GM23338 (cell line): ENCODE results near the gene ADGRB2. TPM values are rescaled to one million over a fixed set of nuclear protein-coding genes. Genes with fewer than 3 reads are reported as not detected.

Experiments
- ATAC-seq: fragments of 200-7000 bp; cut with Tn5 transposase; 3 replicates; pipeline ENCODE4 v1.9.1; 2020
- DNase-seq: peaks from one replicate; pipeline ENCODE4 v3.0.0-alpha.2; 2015; ENCODE audit warnings: low spot score
- H2AFZ ChIP-seq: fragments of 200-600 bp; sonication (generic); 2 replicates; pipeline ENCODE4 v1.8.0; 2016; ENCODE audit warnings: antibody characterized with exemption, mild to moderate bottlenecking, moderate library complexity
- H3F3A ChIP-seq: fragments of 200-600 bp; sonication (generic); replicated peaks from 2 replicates; pipeline ENCODE4 v1.8.0; 2017; ENCODE audit warnings: antibody characterized with exemption, mixed run types, low read depth
- H3K27ac ChIP-seq: fragments of 200-600 bp; sonication (generic); 2 replicates; pipeline ENCODE4 v1.6.1; 2016; ENCODE audit warnings: low read depth
- H3K27me3 ChIP-seq: fragments of 200-600 bp; sonication (generic); 2 replicates; pipeline ENCODE4 v1.8.0; 2016; ENCODE audit warnings: mild to moderate bottlenecking, mixed run types, moderate library complexity; ENCODE audit not compliant: insufficient read depth
- H3K36me3 ChIP-seq: fragments of 200-600 bp; sonication (generic); 2 replicates; pipeline ENCODE4 v1.8.0; 2016; ENCODE audit warnings: mild to moderate bottlenecking; ENCODE audit not compliant: insufficient read depth
- H3K4me1 ChIP-seq: fragments of 200-600 bp; sonication (generic); 2 replicates; pipeline ENCODE4 v1.8.0; 2016; ENCODE audit warnings: mild to moderate bottlenecking, moderate library complexity; ENCODE audit not compliant: insufficient read depth
- H3K4me2 ChIP-seq: fragments of 200-600 bp; sonication (generic); 2 replicates; pipeline ENCODE4 v1.7.1; 2017; ENCODE audit warnings: mixed run types
- H3K4me3 ChIP-seq: fragments of 200-600 bp; sonication (generic); 2 replicates; pipeline ENCODE4 v1.6.1; 2016; ENCODE audit warnings: mixed run types
- H3K79me2 ChIP-seq: fragments of 200-600 bp; sonication (generic); replicated peaks from 2 replicates; pipeline ENCODE4 v1.8.0; 2017; ENCODE audit warnings: mild to moderate bottlenecking; ENCODE audit not compliant: insufficient read depth
- H3K9me2 ChIP-seq: fragments of 200-600 bp; sonication (generic); 2 replicates; pipeline ENCODE4 v1.8.0; 2017; ENCODE audit not compliant: insufficient read depth
- H4K20me1 ChIP-seq: fragments of 200-600 bp; sonication (generic); replicated peaks from 2 replicates; pipeline ENCODE4 v1.8.0; 2017; ENCODE audit warnings: mild to moderate bottlenecking; ENCODE audit not compliant: insufficient read depth
- H3K27ac Mint-ChIP-seq: 2 replicates; pipeline ENCODE4 v1.8.0; 2020; ENCODE audit warnings: inconsistent platforms, mild to moderate bottlenecking, moderate library complexity, mixed read lengths
- H3K27me3 Mint-ChIP-seq: 3 replicates; pipeline ENCODE4 v1.8.0; 2022; ENCODE audit warnings: low read depth, mild to moderate bottlenecking, moderate library complexity, mixed read lengths, inconsistent platforms; ENCODE audit not compliant: insufficient read depth, poor library complexity
- H3K36me3 Mint-ChIP-seq: 3 replicates; pipeline ENCODE4 v1.8.0; 2021; ENCODE audit warnings: low read depth, mild to moderate bottlenecking, inconsistent platforms, moderate library complexity, mixed read lengths
- H3K4me1 Mint-ChIP-seq: 3 replicates; pipeline ENCODE4 v1.8.0; 2020; ENCODE audit warnings: mild to moderate bottlenecking, inconsistent platforms, mixed read lengths
- H3K4me3 Mint-ChIP-seq: 3 replicates; pipeline ENCODE4 v1.8.0; 2021; ENCODE audit warnings: moderate library complexity, mild to moderate bottlenecking, inconsistent platforms, mixed read lengths
- H3K9me3 Mint-ChIP-seq: 3 replicates; pipeline ENCODE4 v1.8.0; 2020; ENCODE audit warnings: moderate library complexity, mild to moderate bottlenecking, inconsistent platforms, mixed read lengths
- CREB1 ChIP-seq: fragments of 250-450 bp; sonication (Bioruptor Pico); IDR thresholded peaks from 2 replicates; pipeline ENCODE4 v1.5.0; 2020; ENCODE audit warnings: low read depth, mild to moderate bottlenecking, moderate library complexity
- CTCF ChIP-seq, 2 experiments: fragments of 200-600 bp in 1 of 2; sonication (generic) in 1 of 2; conservative IDR thresholded peaks; 2 replicates each; pipeline versions ENCODE4 v1.5.1 to v1.6.1; 2016 to 2017; ENCODE audit warnings: antibody characterized with exemption in 2 of 2, low read depth in 2 of 2, mild to moderate bottlenecking in 2 of 2, moderate library complexity in 1 of 2
- ETS1 ChIP-seq: IDR thresholded peaks from 2 replicates; pipeline ENCODE4 v1.6.1; 2016; ENCODE audit warnings: antibody characterized with exemption
- EZH2 ChIP-seq: fragments of 200-600 bp; sonication (generic); IDR thresholded peaks from one replicate; pipeline ENCODE4 v1.8.0; 2017; ENCODE audit warnings: antibody characterized with exemption, mild to moderate bottlenecking, low read depth; ENCODE audit not compliant: unreplicated experiment
- EZH2phosphoT487 ChIP-seq: fragments of 200-600 bp; sonication (generic); IDR thresholded peaks from one replicate; pipeline ENCODE4 v1.8.1; 2018; ENCODE audit warnings: antibody characterized with exemption; ENCODE audit not compliant: unreplicated experiment
- JUNB ChIP-seq: IDR thresholded peaks from one replicate; pipeline ENCODE4 v1.6.1; 2016; ENCODE audit warnings: antibody characterized with exemption; ENCODE audit not compliant: unreplicated experiment
- NANOG ChIP-seq: IDR thresholded peaks from 2 replicates; pipeline ENCODE4 v1.6.1; 2016; ENCODE audit warnings: antibody characterized with exemption, borderline replicate concordance
- POLR2AphosphoS5 ChIP-seq: IDR thresholded peaks from 2 replicates; pipeline ENCODE4 v1.6.1; 2016; ENCODE audit warnings: antibody characterized with exemption, low read depth
- REST ChIP-seq: IDR thresholded peaks from one replicate; pipeline ENCODE4 v1.6.1; 2018; ENCODE audit warnings: antibody characterized with exemption; ENCODE audit not compliant: unreplicated experiment
- STAT1 ChIP-seq: IDR thresholded peaks from one replicate; pipeline ENCODE4 v1.6.1; 2016; ENCODE audit warnings: antibody characterized with exemption; ENCODE audit not compliant: unreplicated experiment
- ZNF114 ChIP-seq: fragments of 250-450 bp; sonication (Bioruptor Pico); IDR thresholded peaks from 2 replicates; pipeline ENCODE4 v1.5.0; 2020; ENCODE audit warnings: mild to moderate bottlenecking, moderate library complexity
- ZNF331 ChIP-seq: fragments of 250-450 bp; sonication (Bioruptor Pico); IDR thresholded peaks from 2 replicates; pipeline ENCODE4 v1.5.0; 2020; ENCODE audit warnings: low read depth, mild to moderate bottlenecking, moderate library complexity
- ZNF462 ChIP-seq: fragments of 250-450 bp; sonication (Bioruptor Pico); IDR thresholded peaks from 2 replicates; pipeline ENCODE4 v1.5.0; 2020; ENCODE audit warnings: mild to moderate bottlenecking, moderate library complexity
- polyA plus RNA-seq: library from polyadenylated mRNA; unstranded; fragments of >200 nt; fragmentation: Nextera tagmentation; extraction: Ambion mirVana; gene quantifications from 2 replicates; pipeline ENCODE4 v1.2.1, GENCODE V29; 2016
- total RNA-seq: library from RNA; depleted of rRNA; stranded (reverse); fragments of >200 nt; shearing (Covaris generic); gene quantifications from 2 replicates; pipeline ENCODE4 v1.2.3, GENCODE V29; 2014

Gene ADGRB2
- total and polyA plus RNA-seq, 2 experiments from 2014 or later: 8.0 to 27.8 TPM

GRCh38 chr1:31799196-31799894 is 35.2 kb upstream of the ADGRB2 start:
- Mint-ChIP-seq H3K4me3 (no peak overlapping the region), H3K36me3 (no peaks in the 10 kb centered on the region), H3K9me3 (no peaks in the 10 kb centered on the region), H3K4me1 (peaks cover 34% of the 10 kb centered on the region), H3K27me3 (peaks cover 10% of the 10 kb centered on the region), H3K27ac (no peak overlapping the region)
- Histone ChIP-seq H3K79me2 (no peaks in the 10 kb centered on the region), H3K4me2 (no peak overlapping the region), H4K20me1 (no peaks in the 10 kb centered on the region), H3K9me2 (no peaks in the 10 kb centered on the region), H2AFZ (peak overlapping the region; percentile 56; the same call in 1 of the 2 replicates), H3F3A (no peaks in the 10 kb centered on the region), H3K27me3 (no peaks in the 10 kb centered on the region), H3K36me3 (no peaks in the 10 kb centered on the region), H3K4me1 (peaks cover 3% of the 10 kb centered on the region; the same call in 1 of the 2 replicates), H3K27ac (no peak overlapping the region), H3K4me3 (no peak overlapping the region)
- ATAC-seq (peak; percentile 58), DNase-seq (no peak)
- TF ChIP-seq JUNB: no peak
- no peak for TF ChIP-seq EZH2phosphoT487
- TF ChIP-seq REST: no peak
- no peak for TF ChIP-seq CTCF (conservative IDR thresholded peaks at IDR 0.05; ENCODE audit: low read depth in 2 of 2)
- no peak for TF ChIP-seq EZH2
- TF ChIP-seq ZNF114: no peak
- no peak for TF ChIP-seq ZNF462
- no peak for TF ChIP-seq ETS1
- no peak for TF ChIP-seq ZNF331 (CRISPR knock-in tag)
- no peak for TF ChIP-seq STAT1
- TF ChIP-seq CREB1 (CRISPR knock-in tag): no peak
- TF ChIP-seq NANOG: no peak
- no peak for TF ChIP-seq POLR2AphosphoS5
